Measurements from ENCODE around the gene FLVCR2. TPM values are rescaled to one million over a fixed set of nuclear protein-coding genes. Genes with fewer than 3 reads are reported as not detected.

The FLVCR2 gene
- total and polyA plus RNA-seq, 2 donors (not counting 1 experiment from before 2014, with no cell fraction given): 7.0 to 7.3 TPM

- Histone ChIP-seq H3K4me2 (ENCODE audit: extremely low read depth, insufficient read depth, low read length) (no peak overlapping the region), H4K20me1 (ENCODE audit: control insufficient read depth, extremely low read depth, insufficient read depth, low read length) (no peaks in the 10 kb centered on the region), H3K4me3 (replicated peaks in 1 of 4; ENCODE audit: control extremely low read depth in 1 of 4, insufficient read depth in 1 of 4, low read depth in 3 of 4, low read length in 4 of 4) (no peak overlapping the region), H3K9ac (ENCODE audit: insufficient read depth, low read length) (no peak overlapping the region), H3K9me3 (ENCODE audit: control insufficient read depth, insufficient read depth, low read depth, low read length) (no peaks in the 10 kb centered on the region), H3K4me1 (ENCODE audit: control insufficient read depth, extremely low read depth, insufficient read depth, low read length) (peaks cover 4% of the 10 kb centered on the region), H3K27me3 (ENCODE audit: control insufficient read depth, insufficient read depth, low read length) (no peaks in the 10 kb centered on the region), H3K36me3 (ENCODE audit: control insufficient read depth, insufficient read depth, low read length) (no peaks in the 10 kb centered on the region), H3K79me2 (ENCODE audit: control insufficient read depth, insufficient read depth, low read length) (no peaks in the 10 kb centered on the region), H3K27ac (ENCODE audit: insufficient read depth, low read length) (no peak overlapping the region), H2AFZ (ENCODE audit: low read length) (no peak overlapping the region)
- no peak for DNase-seq (ENCODE audit: low read depth in 2 of 2)
- TF ChIP-seq EZH2 (IDR thresholded peaks at IDR 0.05; ENCODE audit: low read length, missing control alignments) (no peak), CTCF (conservative IDR thresholded peaks at IDR 0.05 in 1 of 2, IDR thresholded peaks at IDR 0.05 in 1 of 2; ENCODE audit: low read depth in 1 of 2, low read length in 2 of 2) (no peak)
Observed at GRCh38 chr14:75539162-75539560, 39.3 kb upstream of the FLVCR2 start.

- no peaks in the 10 kb centered on the region for H3K79me2 ChIP-seq (ENCODE audit: control insufficient read depth, insufficient read depth, low read length)
- H3K9me3 ChIP-seq (ENCODE audit: control insufficient read depth, insufficient read depth, low read depth, low read length): no peaks in the 10 kb centered on the region
- H3K27ac ChIP-seq (ENCODE audit: insufficient read depth, low read length): no peak overlapping the region
- H3K27me3 ChIP-seq (ENCODE audit: control insufficient read depth, insufficient read depth, low read length): no peaks in the 10 kb centered on the region
- H4K20me1 ChIP-seq (ENCODE audit: control insufficient read depth, extremely low read depth, insufficient read depth, low read length): no peaks in the 10 kb centered on the region
- H2AFZ ChIP-seq (ENCODE audit: low read length): no peak overlapping the region
- no peak overlapping the region for H3K4me3 ChIP-seq (replicated peaks in 1 of 4; ENCODE audit: control extremely low read depth in 1 of 4, insufficient read depth in 1 of 4, low read depth in 3 of 4, low read length in 4 of 4)
- DNase-seq (ENCODE audit: low read depth in 2 of 2): no peak
- H3K4me1 ChIP-seq (ENCODE audit: control insufficient read depth, extremely low read depth, insufficient read depth, low read length): peaks cover 4% of the 10 kb centered on the region
- H3K9ac ChIP-seq (ENCODE audit: insufficient read depth, low read length): no peak overlapping the region
- TF ChIP-seq CTCF (conservative IDR thresholded peaks at IDR 0.05 in 1 of 2, IDR thresholded peaks at IDR 0.05 in 1 of 2; ENCODE audit: low read depth in 1 of 2, low read length in 2 of 2): no peak
- TF ChIP-seq EZH2 (IDR thresholded peaks at IDR 0.05; ENCODE audit: low read length, missing control alignments): no peak
- no peak overlapping the region for H3K4me2 ChIP-seq (ENCODE audit: extremely low read depth, insufficient read depth, low read length)
- H3K36me3 ChIP-seq (ENCODE audit: control insufficient read depth, insufficient read depth, low read length): no peaks in the 10 kb centered on the region
Observed at GRCh38 chr14:75539561-75540478, 38.6 kb upstream of the FLVCR2 start.

- H3K79me2 ChIP-seq (ENCODE audit: control insufficient read depth, insufficient read depth, low read length): no peaks in the 10 kb centered on the region
- no peak overlapping the region for H3K4me2 ChIP-seq (ENCODE audit: extremely low read depth, insufficient read depth, low read length)
- no peak overlapping the region for H2AFZ ChIP-seq (ENCODE audit: low read length)
- no peaks in the 10 kb centered on the region for H3K9me3 ChIP-seq (ENCODE audit: control insufficient read depth, insufficient read depth, low read depth, low read length)
- no peaks in the 10 kb centered on the region for H3K27me3 ChIP-seq (ENCODE audit: control insufficient read depth, insufficient read depth, low read length)
- H3K36me3 ChIP-seq (ENCODE audit: control insufficient read depth, insufficient read depth, low read length): no peaks in the 10 kb centered on the region
- no peak overlapping the region for H3K4me3 ChIP-seq (replicated peaks in 1 of 4; ENCODE audit: control extremely low read depth in 1 of 4, insufficient read depth in 1 of 4, low read depth in 3 of 4, low read length in 4 of 4)
- H3K4me1 ChIP-seq (ENCODE audit: control insufficient read depth, extremely low read depth, insufficient read depth, low read length): peaks cover 4% of the 10 kb centered on the region
- no peak for TF ChIP-seq CTCF (conservative IDR thresholded peaks at IDR 0.05 in 1 of 2, IDR thresholded peaks at IDR 0.05 in 1 of 2; ENCODE audit: low read depth in 1 of 2, low read length in 2 of 2)
- TF ChIP-seq EZH2 (IDR thresholded peaks at IDR 0.05; ENCODE audit: low read length, missing control alignments): no peak
- no peak overlapping the region for H3K27ac ChIP-seq (ENCODE audit: insufficient read depth, low read length)
- no peak for DNase-seq (ENCODE audit: low read depth in 2 of 2)
- no peak overlapping the region for H3K9ac ChIP-seq (ENCODE audit: insufficient read depth, low read length)
- H4K20me1 ChIP-seq (ENCODE audit: control insufficient read depth, extremely low read depth, insufficient read depth, low read length): no peaks in the 10 kb centered on the region
Observed at GRCh38 chr14:75540479-75540851, 38.0 kb upstream of the FLVCR2 start.

Measured in fibroblast of lung (primary cell).